GM13977 (cell line): ENCODE results near the gene TNMD.

ENCODE experiments used
- DNase-seq: peaks from one replicate; pipeline ENCODE4 v3.0.0; 2012; ENCODE audit warnings: low spot score
- in situ Hi-C: fragments of 300-500 bp; cut with MboI; formaldehyde crosslinking; loops from one replicate; pipeline ENCODE4 v1.12.0; 2022; ENCODE audit warnings: low sequenced_read_pairs, low pct_unique_long_range_greater_than_20kb, mixed read lengths, inconsistent platforms; ENCODE audit not compliant: unreplicated experiment
- TF ChIP-seq, protein P1 (sequence below): IDR thresholded peaks from 2 replicates; pipeline ENCODE4 v1.5.1; 2012; ENCODE audit warnings: mild to moderate bottlenecking, control low read depth; ENCODE audit not compliant: insufficient read depth; ENCODE audit errors: extremely low read depth, missing control alignments

The TNMD gene

DNA sequence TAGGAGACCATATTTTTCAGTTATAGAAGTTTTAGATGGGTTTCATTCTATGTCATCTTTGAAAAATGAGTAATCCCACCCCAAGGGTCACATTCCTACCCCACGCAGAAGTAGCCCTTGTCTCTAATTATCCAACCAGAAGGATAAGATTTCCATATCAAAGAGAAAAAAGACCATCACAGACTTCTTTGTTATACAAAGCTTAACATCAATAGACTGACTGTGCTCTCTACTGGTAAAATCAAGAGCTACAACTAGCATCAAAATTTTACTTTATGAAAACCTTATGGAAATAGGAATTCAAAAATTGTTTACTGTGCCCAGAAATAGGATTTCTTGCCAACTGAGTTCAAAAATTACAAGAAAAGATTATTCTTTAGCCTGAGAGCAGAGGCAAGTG, 24.9 kb downstream of the TNMD start:
- no peak for DNase-seq
- TF ChIP-seq, protein P1, sequence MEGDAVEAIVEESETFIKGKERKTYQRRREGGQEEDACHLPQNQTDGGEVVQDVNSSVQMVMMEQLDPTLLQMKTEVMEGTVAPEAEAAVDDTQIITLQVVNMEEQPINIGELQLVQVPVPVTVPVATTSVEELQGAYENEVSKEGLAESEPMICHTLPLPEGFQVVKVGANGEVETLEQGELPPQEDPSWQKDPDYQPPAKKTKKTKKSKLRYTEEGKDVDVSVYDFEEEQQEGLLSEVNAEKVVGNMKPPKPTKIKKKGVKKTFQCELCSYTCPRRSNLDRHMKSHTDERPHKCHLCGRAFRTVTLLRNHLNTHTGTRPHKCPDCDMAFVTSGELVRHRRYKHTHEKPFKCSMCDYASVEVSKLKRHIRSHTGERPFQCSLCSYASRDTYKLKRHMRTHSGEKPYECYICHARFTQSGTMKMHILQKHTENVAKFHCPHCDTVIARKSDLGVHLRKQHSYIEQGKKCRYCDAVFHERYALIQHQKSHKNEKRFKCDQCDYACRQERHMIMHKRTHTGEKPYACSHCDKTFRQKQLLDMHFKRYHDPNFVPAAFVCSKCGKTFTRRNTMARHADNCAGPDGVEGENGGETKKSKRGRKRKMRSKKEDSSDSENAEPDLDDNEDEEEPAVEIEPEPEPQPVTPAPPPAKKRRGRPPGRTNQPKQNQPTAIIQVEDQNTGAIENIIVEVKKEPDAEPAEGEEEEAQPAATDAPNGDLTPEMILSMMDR = no peak
- in situ Hi-C loops = no loop called here

DNA sequence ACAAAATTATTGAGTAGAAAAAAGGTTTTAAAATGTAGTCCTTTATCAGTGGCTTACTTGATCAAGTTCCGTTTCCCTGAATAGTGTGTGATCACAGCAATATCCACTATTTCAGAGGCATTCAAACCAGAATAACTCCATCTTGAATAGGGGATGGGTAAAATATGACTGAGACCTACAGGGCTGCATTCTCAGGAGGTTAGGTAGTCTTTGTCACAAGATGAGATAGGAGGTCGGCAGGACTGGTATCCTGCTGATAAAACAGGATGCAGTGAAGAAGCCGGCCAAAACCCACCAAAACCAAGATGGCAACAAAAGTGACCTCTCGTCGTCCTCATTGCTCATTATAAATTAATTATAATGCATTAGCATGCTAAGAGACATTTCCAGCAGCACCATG, 27.2 kb downstream of the TNMD start:
- in situ Hi-C loops = no loop called here
- DNase-seq = no peak
- TF ChIP-seq, protein P1 = no peak

DNA sequence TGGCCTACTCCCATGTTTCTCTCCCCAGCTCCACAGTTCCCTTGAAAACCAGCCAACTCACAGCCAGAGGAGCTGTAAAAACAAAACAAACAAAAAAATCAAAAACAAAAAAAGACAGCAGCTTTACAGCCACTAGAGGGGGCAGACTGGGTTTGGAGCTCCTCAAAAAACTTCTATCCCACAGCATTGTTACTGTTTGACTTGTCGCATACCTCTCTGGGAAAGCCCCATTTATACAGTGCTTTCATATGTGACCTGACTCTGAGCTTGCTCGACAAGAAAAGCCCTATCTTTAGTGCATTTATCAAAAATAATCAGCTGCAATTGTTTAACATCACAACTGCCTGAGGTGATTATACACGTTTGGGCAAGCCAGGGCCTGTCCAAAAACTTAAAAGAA, 30.3 kb downstream of the TNMD start:
- TF ChIP-seq, protein P1 = peak; percentile 50
- in situ Hi-C loops = no loop called here

DNA sequence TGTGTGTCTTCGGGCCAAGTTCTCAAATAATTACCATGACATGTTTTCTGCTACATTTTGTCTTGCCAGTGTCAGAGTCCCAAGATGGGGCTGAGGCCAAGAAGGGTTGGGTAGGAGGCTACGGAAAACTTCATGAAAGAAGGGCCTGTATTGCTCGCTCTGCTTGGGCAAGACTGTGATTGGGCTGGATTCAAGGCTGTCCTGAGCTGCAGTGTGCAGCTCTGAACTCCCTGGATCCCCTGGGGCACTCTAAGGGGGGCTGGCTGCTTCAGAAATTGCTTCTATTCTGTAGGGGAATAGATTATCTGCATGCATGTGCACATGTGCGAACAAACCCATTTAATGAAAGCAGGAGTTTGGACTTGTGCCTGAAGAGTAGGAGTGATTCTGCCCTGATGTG, 38.3 kb downstream of the TNMD start:
- in situ Hi-C loops = no loop called here
- no peak for DNase-seq
- TF ChIP-seq, protein P1 = no peak

More for the DNA sequence above, 30.3 kb downstream of the TNMD start:
- DNase-seq = no peak

DNA sequence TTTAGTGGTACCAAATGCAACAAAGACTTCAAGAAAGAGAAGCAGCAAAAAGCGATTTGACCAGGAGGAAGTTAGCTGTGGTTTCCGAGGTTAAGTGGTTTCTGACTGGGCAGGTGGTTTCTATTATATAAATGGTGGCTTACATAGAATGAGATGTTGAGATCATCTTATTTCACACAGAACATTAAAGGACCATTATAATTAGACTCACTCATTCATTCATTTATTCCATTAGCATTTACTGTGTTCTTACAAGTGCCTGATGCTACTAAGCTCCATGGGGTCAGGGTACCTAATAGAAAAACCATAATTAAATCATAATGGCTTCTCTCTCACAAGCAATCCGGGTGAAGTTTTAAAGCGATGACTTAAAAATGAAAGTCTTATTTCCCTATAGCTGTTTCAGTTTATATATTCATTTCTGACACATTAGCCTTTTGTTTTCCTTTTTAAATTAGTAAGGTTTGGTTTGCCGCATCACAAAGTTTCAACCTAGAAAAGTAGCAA, 41.3 kb downstream of the TNMD start:
- TF ChIP-seq, protein P1 = no peak
- DNase-seq = peak; percentile 55
- in situ Hi-C loops = no loop called here

DNA sequence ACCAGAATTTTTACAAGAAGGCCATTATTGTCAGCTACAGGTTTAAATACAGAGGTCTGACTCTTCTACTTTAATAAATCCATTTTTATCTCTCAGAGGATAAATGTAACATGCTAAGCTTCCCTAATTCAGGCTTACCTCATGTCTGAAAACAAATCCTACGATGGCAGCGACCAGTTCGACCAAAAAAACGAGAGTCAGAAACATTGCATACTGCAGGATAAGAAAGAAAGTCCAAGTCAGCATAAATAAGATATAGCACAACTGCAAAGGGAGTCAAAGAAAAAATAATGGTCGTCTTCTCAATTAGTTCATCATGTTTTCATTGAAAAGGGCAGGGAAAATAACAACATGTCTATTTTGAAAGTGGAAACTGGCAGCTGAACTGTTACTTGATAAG, 50.3 kb downstream of the TNMD start:
- DNase-seq = no peak
- TF ChIP-seq, protein P1 = no peak
- in situ Hi-C loops = no loop called here

DNA sequence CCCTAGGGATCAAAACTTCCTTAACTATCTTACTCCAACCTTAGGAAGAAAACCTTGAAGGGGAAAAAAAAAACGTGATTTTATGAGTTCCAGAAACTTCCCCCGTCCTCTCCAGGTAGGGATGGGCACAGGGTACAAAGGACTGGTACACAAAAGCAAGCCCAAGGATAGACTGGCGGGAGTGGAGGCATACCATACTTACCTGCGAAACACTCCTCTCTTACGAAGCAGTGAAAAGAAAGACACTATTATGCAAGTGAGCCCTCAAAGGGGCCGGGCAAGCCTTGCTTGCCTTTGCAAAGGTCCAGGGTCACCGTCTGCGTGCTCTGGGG, 51.2 kb downstream of the TNMD start:
- no peak for DNase-seq
- TF ChIP-seq, protein P1 = no peak
- in situ Hi-C loops = no loop called here
